Activated CD8-positive, alpha-beta T cell treated with anti-CD3 and anti-CD28 coated beads for 36 hours (primary cell): ENCODE measurements around the gene HGFAC. TPM values are rescaled to one million over a fixed set of nuclear protein-coding genes. Genes with fewer than 3 reads are reported as not detected.

ENCODE experiments used
- ATAC-seq: fragments of 200-7000 bp; cut with Tn5 transposase; one replicate; pipeline ENCODE4 v1.10.0; 2021; ENCODE audit warnings: mild to moderate bottlenecking, moderate library complexity
- CTCF ChIA-PET: fragments of 350-600 bp; sonication (Branson Sonifier 250); formaldehyde crosslinking; loops from one replicate; lab custom pipeline; 2021; ENCODE audit warnings: antibody characterized with exemption; lab: Charles Lee
- POLR2A ChIA-PET: fragments of 350-600 bp; sonication (Branson Sonifier 250); formaldehyde crosslinking; loops from one replicate; lab custom pipeline; 2021; ENCODE audit warnings: antibody characterized with exemption; lab: Charles Lee
- DNase-seq: peaks from one replicate; pipeline ENCODE4 v3.0.0-alpha.2; 2020
- H3K27ac Mint-ChIP-seq: one replicate; pipeline ENCODE4 v1.8.0; 2021; ENCODE audit warnings: mild to moderate bottlenecking, mixed read lengths
- H3K27me3 Mint-ChIP-seq: one replicate; pipeline ENCODE4 v1.8.0; 2021; ENCODE audit warnings: mixed read lengths
- H3K36me3 Mint-ChIP-seq: one replicate; pipeline ENCODE4 v1.8.0; 2021; ENCODE audit warnings: low read depth, mixed read lengths
- H3K4me1 Mint-ChIP-seq: one replicate; pipeline ENCODE4 v1.8.0; 2021; ENCODE audit warnings: low read depth, mixed read lengths
- H3K4me3 Mint-ChIP-seq: one replicate; pipeline ENCODE4 v1.8.0; 2021; ENCODE audit warnings: mild to moderate bottlenecking, moderate library complexity, mixed read lengths
- H3K9me3 Mint-ChIP-seq: one replicate; pipeline ENCODE4 v1.8.0; 2021; ENCODE audit warnings: mixed read lengths
- CTCF ChIP-seq: fragments of 200-600 bp; IDR thresholded peaks from one replicate; pipeline ENCODE4 v1.8.0; 2022; ENCODE audit warnings: antibody characterized with exemption, mild to moderate bottlenecking
- intact Hi-C: fragments of 100-400 bp; cut with micrococcal nuclease; formaldehyde crosslinking; loops from one replicate; pipeline ENCODE4 v1.10.0; 2022
- total RNA-seq, 2 experiments: library from RNA; stranded (reverse); gene quantifications; one replicate each; pipeline ENCODE4 v1.2.3, GENCODE V29; 2021

Gene HGFAC
- total RNA-seq, 2 experiments from 2014 or later: not detected

- no peak for TF ChIP-seq CTCF
- no peak overlapping the region for H3K27ac Mint-ChIP-seq
- intact Hi-C loops: no loop called here
- H3K4me3 Mint-ChIP-seq: no peak overlapping the region
- H3K36me3 Mint-ChIP-seq: no peaks in the 10 kb centered on the region
- no peak for DNase-seq
- no peak for ATAC-seq
- ChIA-PET POLR2A (no interaction called here), CTCF (no interaction called here)
- no peaks in the 10 kb centered on the region for H3K4me1 Mint-ChIP-seq
- H3K27me3 Mint-ChIP-seq: no peaks in the 10 kb centered on the region
- H3K9me3 Mint-ChIP-seq: no peaks in the 10 kb centered on the region
These were observed 4.2 kb upstream of the HGFAC start for GRCh38 chr4:3437582-3437936.

- TF ChIP-seq CTCF: no peak
- POLR2A ChIA-PET: no interaction called here
- no peak for ATAC-seq
- Mint-ChIP-seq H3K4me3 (no peak overlapping the region), H3K27ac (no peak overlapping the region), H3K36me3 (no peaks in the 10 kb centered on the region), H3K9me3 (no peaks in the 10 kb centered on the region), H3K27me3 (no peaks in the 10 kb centered on the region), H3K4me1 (no peaks in the 10 kb centered on the region)
- no peak for DNase-seq
- intact Hi-C loops: no loop called here
- CTCF ChIA-PET: no interaction called here
These were observed 3.5 kb upstream of the HGFAC start for GRCh38 chr4:3437998-3438846.

GRCh38 chr4:3438847-3439180 lies 3.0 kb upstream of the HGFAC start:
- CTCF ChIA-PET: no interaction called here
- intact Hi-C loops: no loop called here
- POLR2A ChIA-PET: no interaction called here
- Mint-ChIP-seq H3K9me3 (no peaks in the 10 kb centered on the region), H3K27ac (no peak overlapping the region), H3K4me1 (no peaks in the 10 kb centered on the region), H3K36me3 (no peaks in the 10 kb centered on the region), H3K4me3 (no peak overlapping the region), H3K27me3 (no peaks in the 10 kb centered on the region)
- DNase-seq: no peak
- ATAC-seq: no peak
- TF ChIP-seq CTCF: no peak

- DNase-seq (no peak), ATAC-seq (no peak)
- no peaks in the 10 kb centered on the region for H3K9me3 Mint-ChIP-seq
- ChIA-PET CTCF (no interaction called here), POLR2A (no interaction called here)
- H3K36me3 Mint-ChIP-seq: no peaks in the 10 kb centered on the region
- no peak overlapping the region for H3K27ac Mint-ChIP-seq
- intact Hi-C loops: no loop called here
- H3K4me3 Mint-ChIP-seq: no peak overlapping the region
- H3K4me1 Mint-ChIP-seq: no peaks in the 10 kb centered on the region
- TF ChIP-seq CTCF: no peak
- no peaks in the 10 kb centered on the region for H3K27me3 Mint-ChIP-seq
These were observed 2.4 kb upstream of the HGFAC start for GRCh38 chr4:3439391-3439790.

- no peak for TF ChIP-seq CTCF
- ChIA-PET CTCF (no interaction called here), POLR2A (no interaction called here)
- H3K9me3 Mint-ChIP-seq: no peaks in the 10 kb centered on the region
- no peak overlapping the region for H3K4me3 Mint-ChIP-seq
- ATAC-seq (no peak), DNase-seq (no peak)
- H3K36me3 Mint-ChIP-seq: no peaks in the 10 kb centered on the region
- H3K4me1 Mint-ChIP-seq: no peaks in the 10 kb centered on the region
- H3K27me3 Mint-ChIP-seq: no peaks in the 10 kb centered on the region
- no peak overlapping the region for H3K27ac Mint-ChIP-seq
- intact Hi-C loops: loop anchor here (5.0 kb wide), 1 partner anchor 93 kb away; no protein-coding TSS in a partner anchor
These were observed 1.8 kb upstream of the HGFAC start for GRCh38 chr4:3440011-3440410.
